ENCODE results near the gene AKR1C8. TPM values are rescaled to one million over a fixed set of nuclear protein-coding genes. Genes with fewer than 3 reads are reported as not detected.

AKR1C8 gene
- total RNA-seq, 1 donor from 2014 or later: not detected

DNA sequence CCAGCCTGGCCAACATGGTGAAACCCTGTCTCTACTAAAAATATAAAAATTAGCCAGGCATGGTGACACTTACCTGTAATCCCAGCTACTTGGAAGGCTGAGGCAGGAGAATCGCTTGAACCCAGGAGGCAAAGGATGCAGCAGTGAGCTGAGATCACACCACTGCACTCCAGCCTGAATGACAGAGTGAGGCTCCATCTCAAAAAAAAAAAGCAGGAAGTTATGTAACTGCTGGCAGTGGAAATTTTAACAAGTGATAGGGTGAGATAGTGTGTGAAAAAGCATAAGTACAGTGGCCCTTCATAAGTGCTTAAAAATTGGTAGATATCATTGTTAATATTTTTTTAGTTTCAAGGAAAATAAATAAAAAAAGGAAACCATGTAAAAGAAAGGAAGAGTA, 78.4 kb downstream of the AKR1C8 start:
- H3K4me3 ChIP-seq: no peak overlapping the region
- H3K27me3 ChIP-seq: no peaks in the 10 kb centered on the region
- intact Hi-C loops (cut with DNase I): no loop called here
- TF ChIP-seq, protein P1, sequence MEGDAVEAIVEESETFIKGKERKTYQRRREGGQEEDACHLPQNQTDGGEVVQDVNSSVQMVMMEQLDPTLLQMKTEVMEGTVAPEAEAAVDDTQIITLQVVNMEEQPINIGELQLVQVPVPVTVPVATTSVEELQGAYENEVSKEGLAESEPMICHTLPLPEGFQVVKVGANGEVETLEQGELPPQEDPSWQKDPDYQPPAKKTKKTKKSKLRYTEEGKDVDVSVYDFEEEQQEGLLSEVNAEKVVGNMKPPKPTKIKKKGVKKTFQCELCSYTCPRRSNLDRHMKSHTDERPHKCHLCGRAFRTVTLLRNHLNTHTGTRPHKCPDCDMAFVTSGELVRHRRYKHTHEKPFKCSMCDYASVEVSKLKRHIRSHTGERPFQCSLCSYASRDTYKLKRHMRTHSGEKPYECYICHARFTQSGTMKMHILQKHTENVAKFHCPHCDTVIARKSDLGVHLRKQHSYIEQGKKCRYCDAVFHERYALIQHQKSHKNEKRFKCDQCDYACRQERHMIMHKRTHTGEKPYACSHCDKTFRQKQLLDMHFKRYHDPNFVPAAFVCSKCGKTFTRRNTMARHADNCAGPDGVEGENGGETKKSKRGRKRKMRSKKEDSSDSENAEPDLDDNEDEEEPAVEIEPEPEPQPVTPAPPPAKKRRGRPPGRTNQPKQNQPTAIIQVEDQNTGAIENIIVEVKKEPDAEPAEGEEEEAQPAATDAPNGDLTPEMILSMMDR (IDR thresholded peaks at IDR 0.05): no peak
- no peak for TF ChIP-seq POLR2A (IDR thresholded peaks at IDR 0.05)
- no peak for TF ChIP-seq POLR2AphosphoS5 (IDR thresholded peaks at IDR 0.05; ENCODE audit: insufficient read depth in 1 of 2, low read depth in 1 of 2)
- H3K4me1 ChIP-seq: no peaks in the 10 kb centered on the region
- H3K27ac ChIP-seq: no peak overlapping the region
- peaks cover 0 to 28% of the 10 kb centered on the region in 2 donors for H3K36me3 ChIP-seq
- no peak for DNase-seq (ENCODE audit: extremely low spot score in 2 of 2)
- H3K9me3 ChIP-seq: no peaks in the 10 kb centered on the region

GRCh38 chr10:5105626-5106025, 79.3 kb downstream of the AKR1C8 start:
- Histone ChIP-seq H3K27ac (no peak overlapping the region), H3K36me3 (peaks cover 0 to 28% of the 10 kb centered on the region in 2 donors), H3K27me3 (no peaks in the 10 kb centered on the region), H3K4me3 (no peak overlapping the region), H3K4me1 (no peaks in the 10 kb centered on the region), H3K9me3 (no peaks in the 10 kb centered on the region)
- no peak for DNase-seq (ENCODE audit: extremely low spot score in 2 of 2)
- TF ChIP-seq POLR2AphosphoS5 (IDR thresholded peaks at IDR 0.05; ENCODE audit: insufficient read depth in 1 of 2, low read depth in 1 of 2) (no peak), POLR2A (IDR thresholded peaks at IDR 0.05) (no peak)
- TF ChIP-seq, protein P1 (IDR thresholded peaks at IDR 0.05): no peak
- intact Hi-C loops (cut with DNase I): no loop called here

Other genes with a start within 250 kb of the AKR1C8 start
- gene AKR1C1, start 221.7 kb downstream of the AKR1C8 start, total RNA-seq: 73.7 TPM
- 104 TPM for gene AKR1C2, start 181.3 kb downstream of the AKR1C8 start, total RNA-seq
- 45.4 TPM for gene AKR1C3, start 90.7 kb downstream of the AKR1C8 start, total RNA-seq
- not detected for gene AKR1C4, start 11.7 kb upstream of the AKR1C8 start, total RNA-seq
- gene UCN3, start 179.8 kb upstream of the AKR1C8 start, total RNA-seq: not detected
- not detected for gene TUBAL3, start 219.7 kb upstream of the AKR1C8 start, total RNA-seq
- 103 TPM for gene NET1, start 227.4 kb upstream of the AKR1C8 start, total RNA-seq